Astrocyte of the cerebellum (primary cell): ENCODE measurements around the gene ADGB.

ENCODE experiments used
- DNase-seq: peaks from one replicate; pipeline ENCODE4 v3.0.0-alpha.2; 2011; ENCODE audit warnings: low read depth
- H3K4me3 ChIP-seq: 2 replicates; pipeline ENCODE4 v1.5.1; 2011; ENCODE audit warnings: mild to moderate bottlenecking, low read depth, low read length, moderate library complexity
- CTCF ChIP-seq: IDR thresholded peaks from 2 replicates; pipeline ENCODE4 v1.5.1; 2012; ENCODE audit warnings: low read length, low read depth, moderate library complexity, mild to moderate bottlenecking; ENCODE audit errors: missing control alignments
- in situ Hi-C: cut with HindIII; loops from 2 replicates; pipeline ENCODE4 v1.10.0; 2017; ENCODE audit warnings: low sequenced_read_pairs

The ADGB gene

GRCh38 chr6:146753306-146753705, 154.5 kb downstream of the ADGB start:
- in situ Hi-C loops = no loop called here
- H3K4me3 ChIP-seq = no peak overlapping the region
- no peak for TF ChIP-seq CTCF
- DNase-seq = no peak

GRCh38 chr6:146767632-146768031, 168.9 kb downstream of the ADGB start:
- H3K4me3 ChIP-seq = no peak overlapping the region
- DNase-seq = no peak
- in situ Hi-C loops = no loop called here
- no peak for TF ChIP-seq CTCF

- in situ Hi-C loops = no loop called here
- no peak for DNase-seq
- H3K4me3 ChIP-seq = no peak overlapping the region
- TF ChIP-seq CTCF = no peak
These were observed 169.9 kb downstream of the ADGB start for GRCh38 chr6:146768722-146769121.

- in situ Hi-C loops = no loop called here
- H3K4me3 ChIP-seq = no peak overlapping the region
- DNase-seq = no peak
- no peak for TF ChIP-seq CTCF
These were observed 171.6 kb downstream of the ADGB start for GRCh38 chr6:146770275-146770964.

- no peak overlapping the region for H3K4me3 ChIP-seq
- in situ Hi-C loops = no loop called here
- TF ChIP-seq CTCF = no peak
- DNase-seq = no peak
These were observed 172.4 kb downstream of the ADGB start for GRCh38 chr6:146770965-146771735.

GRCh38 chr6:146775220-146775619, 176.4 kb downstream of the ADGB start:
- no peak for DNase-seq
- no peak overlapping the region for H3K4me3 ChIP-seq
- TF ChIP-seq CTCF = no peak
- in situ Hi-C loops = no loop called here
